HCT116 (cell line): Measurements from ENCODE around the gene TACR3. TPM values are rescaled to one million over a fixed set of nuclear protein-coding genes. Genes with fewer than 3 reads are reported as not detected.

ENCODE experiments used
- ATAC-seq: fragments of 200-7000 bp; cut with Tn5 transposase; 2 replicates; pipeline ENCODE4 v1.9.1; 2020; ENCODE audit warnings: mild to moderate bottlenecking, moderate library complexity
- BruUV-seq: library from RNA; stranded (reverse); fragments of 400-500 nt; replicated peaks from 2 replicates; lab custom pipeline; 2021; lab: Mats Ljungman, UMichigan
- CTCF ChIA-PET: fragments of 300-600 bp; sonication (Branson Sonifier 250); formaldehyde crosslinking; loops from one replicate; lab custom pipeline; 2021; ENCODE audit warnings: antibody characterized with exemption; lab: Charles Lee
- POLR2A ChIA-PET: fragments of 300-600, 350-600 bp; sonication (Branson Sonifier 250); formaldehyde crosslinking; loops from one replicate; lab custom pipeline; 2021; ENCODE audit warnings: antibody characterized with exemption; lab: Charles Lee
- RAD21 ChIA-PET, 2 experiments: fragments of 300-600 bp; sonication (Branson Sonifier 250); formaldehyde crosslinking; loops; one replicate each; lab custom pipeline; 2023; ENCODE audit warnings: low total read pairs in 2 of 2; ENCODE audit not compliant: uncharacterized antibody in 2 of 2, unreplicated experiment in 2 of 2, low non-redundant PET in 1 of 2; lab: Charles Lee
- DNase-seq: peaks from one replicate; pipeline ENCODE4 v3.0.0-alpha.2; 2010; ENCODE audit warnings: low read depth, low spot score
- H2AFZ ChIP-seq: fragments of 200-600 bp; shearing (Covaris generic), sonication (generic); 2 replicates; pipeline ENCODE4 v1.6.1; 2017; ENCODE audit warnings: low read depth, mixed run types, mixed read lengths, antibody characterized with exemption, low read length; ENCODE audit not compliant: poor library complexity, severe bottlenecking
- H3K27ac ChIP-seq: 2 replicates; pipeline ENCODE4 v1.5.1; 2012; ENCODE audit warnings: low read depth, low read length
- H3K27me3 ChIP-seq: fragments of 200-600 bp; sonication (generic); 2 replicates; pipeline ENCODE4 v1.6.1; 2016; ENCODE audit warnings: mixed run types, low read length, mixed read lengths; ENCODE audit not compliant: insufficient read depth
- H3K36me3 ChIP-seq, 2 experiments: fragments of 200-500 bp in 1 of 2; fragments of 200-600 bp in 1 of 2; sonication (Bioruptor generic) in 1 of 2; sonication (generic) in 1 of 2; 2 replicates each; pipeline versions ENCODE4 v1.5.1 to v1.6.1; 2014 to 2016; ENCODE audit warnings: low read length in 2 of 2, inconsistent platforms in 1 of 2, mixed read lengths in 1 of 2, mixed run types in 1 of 2; ENCODE audit not compliant: insufficient read depth in 2 of 2, control insufficient read depth in 1 of 2
- H3K4me1 ChIP-seq, 2 experiments: fragments of 200-600 bp in 1 of 2; sonication (generic) in 1 of 2; 2 replicates each; pipeline versions ENCODE4 v1.5.1 to v1.6.1; 2012 to 2017; ENCODE audit warnings: low read length in 2 of 2, inconsistent platforms in 1 of 2, mild to moderate bottlenecking in 1 of 2, mixed read lengths in 1 of 2, mixed run types in 1 of 2, moderate library complexity in 1 of 2; ENCODE audit not compliant: insufficient read depth in 2 of 2, control insufficient read depth in 1 of 2
- H3K4me2 ChIP-seq: fragments of 200-600 bp; sonication (generic); 2 replicates; pipeline ENCODE4 v1.6.1; 2017; ENCODE audit warnings: mixed run types, low read length, mixed read lengths
- H3K4me3 ChIP-seq, 2 experiments: fragments of 200-600 bp in 1 of 2; sonication (generic) in 1 of 2; replicated peaks in 1 of 2; 2 replicates each; pipeline ENCODE4 v1.5.1; 2011 to 2016; ENCODE audit warnings: low read length in 2 of 2, control low read depth in 1 of 2, low read depth in 1 of 2, mild to moderate bottlenecking in 1 of 2, mixed read lengths in 1 of 2, mixed run types in 1 of 2
- H3K79me2 ChIP-seq: fragments of 200-600 bp; sonication (generic); 2 replicates; pipeline ENCODE4 v1.6.1; 2017; ENCODE audit warnings: mild to moderate bottlenecking, mixed run types, low read length, moderate library complexity, mixed read lengths; ENCODE audit not compliant: insufficient read depth
- H3K9ac ChIP-seq: fragments of 200-600 bp; sonication (generic); 2 replicates; pipeline ENCODE4 v1.6.1; 2016; ENCODE audit warnings: low read length, mixed read lengths
- H3K9me2 ChIP-seq: fragments of 200-600 bp; sonication (generic), shearing (Covaris generic); 2 replicates; pipeline ENCODE4 v1.6.1; 2017; ENCODE audit warnings: mixed run types, mild to moderate bottlenecking, moderate library complexity; ENCODE audit not compliant: insufficient read depth
- H3K9me3 ChIP-seq, 2 experiments: fragments of 200-500 bp in 1 of 2; fragments of 200-600 bp in 1 of 2; sonication (Bioruptor generic) in 1 of 2; sonication (generic) in 1 of 2; 2 replicates each; pipeline ENCODE4 v1.6.1; 2014 to 2017; ENCODE audit warnings: low read length in 2 of 2, mixed read lengths in 2 of 2, inconsistent platforms in 1 of 2, low read depth in 1 of 2, mild to moderate bottlenecking in 1 of 2, mixed run types in 1 of 2, moderate library complexity in 1 of 2; ENCODE audit not compliant: control insufficient read depth in 1 of 2, insufficient read depth in 1 of 2
- H4K20me1 ChIP-seq: fragments of 200-600 bp; sonication (generic), shearing (Covaris generic); 2 replicates; pipeline ENCODE4 v1.6.1; 2017; ENCODE audit warnings: mixed run types, mild to moderate bottlenecking, moderate library complexity; ENCODE audit not compliant: insufficient read depth
- ATF3 ChIP-seq: IDR thresholded peaks from 2 replicates; pipeline ENCODE4 v1.6.1; 2012
- CBX3 ChIP-seq: IDR thresholded peaks from 2 replicates; pipeline ENCODE4 v1.6.1; 2012; ENCODE audit warnings: low read depth
- CEBPB ChIP-seq: IDR thresholded peaks from 2 replicates; pipeline ENCODE4 v1.6.1; 2012; ENCODE audit warnings: low read depth
- EGR1 ChIP-seq: IDR thresholded peaks from 2 replicates; pipeline ENCODE4 v1.6.1; 2012; ENCODE audit warnings: low read depth
- ELF1 ChIP-seq: IDR thresholded peaks from 2 replicates; pipeline ENCODE4 v1.6.1; 2012; ENCODE audit warnings: low read depth, borderline replicate concordance
- EZH2 ChIP-seq: fragments of 200-600 bp; sonication (generic); IDR thresholded peaks from 2 replicates; pipeline ENCODE4 v1.6.1; 2017; ENCODE audit warnings: antibody characterized with exemption, mixed run types
- JUND ChIP-seq: IDR thresholded peaks from 2 replicates; pipeline ENCODE4 v1.6.1; 2012
- POLR2A ChIP-seq: IDR thresholded peaks from 2 replicates; pipeline ENCODE4 v1.7.0; 2011; ENCODE audit warnings: borderline replicate concordance; ENCODE audit not compliant: insufficient read depth, insufficient read length; ENCODE audit errors: extremely low read depth
- RAD21 ChIP-seq: IDR thresholded peaks from 2 replicates; pipeline ENCODE4 v1.6.1; 2012; ENCODE audit warnings: low read depth, mild to moderate bottlenecking
- REST ChIP-seq: IDR thresholded peaks from 2 replicates; pipeline ENCODE4 v1.6.1; 2012; ENCODE audit warnings: low read depth
- SP1 ChIP-seq: IDR thresholded peaks from 2 replicates; pipeline ENCODE4 v1.6.1; 2012; ENCODE audit warnings: low read depth
- SRF ChIP-seq: IDR thresholded peaks from 2 replicates; pipeline ENCODE4 v1.6.1; 2012; ENCODE audit warnings: low read depth
- TCF7L2 ChIP-seq: IDR thresholded peaks from 2 replicates; pipeline ENCODE4 v1.7.0; 2011; ENCODE audit warnings: borderline replicate concordance, inconsistent platforms; ENCODE audit not compliant: insufficient read depth, insufficient read length; ENCODE audit errors: extremely low read depth
- YY1 ChIP-seq: IDR thresholded peaks from 2 replicates; pipeline ENCODE4 v1.6.1; 2011; ENCODE audit warnings: low read length, low read depth, moderate library complexity, mild to moderate bottlenecking; ENCODE audit not compliant: insufficient replicate concordance; ENCODE audit errors: extremely low read depth
- ZFX ChIP-seq: fragments of 450-650 bp; IDR thresholded peaks from 2 replicates; pipeline ENCODE4 v1.6.1; 2017
- ZNF274 ChIP-seq: fragments of 200-500 bp; sonication (Bioruptor generic); IDR thresholded peaks from 2 replicates; pipeline ENCODE4 v1.6.1; 2014; ENCODE audit warnings: mild to moderate bottlenecking, low read depth, low read length, inconsistent platforms
- intact Hi-C: fragments of 100-400 bp; cut with micrococcal nuclease; formaldehyde crosslinking; loops from 2 replicates; pipeline ENCODE4 v1.10.0; 2022
- total RNA-seq: library from RNA; stranded (reverse); gene quantifications from one replicate; pipeline ENCODE4 v1.2.1, GENCODE V29; 2021; ENCODE audit not compliant: unreplicated experiment
- TF ChIP-seq, protein P1 (sequence below), 3 experiments: fragments of 200-600 bp in 1 of 3; sonication (generic) in 1 of 3; IDR thresholded peaks in 2 of 3; conservative IDR thresholded peaks in 1 of 3; 2 replicates each; pipeline ENCODE4 v1.5.1; 2012 to 2017; ENCODE audit warnings: low read depth in 2 of 3, low read length in 2 of 3, antibody characterized with exemption in 1 of 3, borderline replicate concordance in 1 of 3, control low read depth in 1 of 3, mild to moderate bottlenecking in 1 of 3, mixed read lengths in 1 of 3, mixed run types in 1 of 3, moderate library complexity in 1 of 3; ENCODE audit not compliant: insufficient read depth in 1 of 3

The TACR3 gene
- total RNA-seq, 1 experiment from 2014 or later, result not detected

DNA sequence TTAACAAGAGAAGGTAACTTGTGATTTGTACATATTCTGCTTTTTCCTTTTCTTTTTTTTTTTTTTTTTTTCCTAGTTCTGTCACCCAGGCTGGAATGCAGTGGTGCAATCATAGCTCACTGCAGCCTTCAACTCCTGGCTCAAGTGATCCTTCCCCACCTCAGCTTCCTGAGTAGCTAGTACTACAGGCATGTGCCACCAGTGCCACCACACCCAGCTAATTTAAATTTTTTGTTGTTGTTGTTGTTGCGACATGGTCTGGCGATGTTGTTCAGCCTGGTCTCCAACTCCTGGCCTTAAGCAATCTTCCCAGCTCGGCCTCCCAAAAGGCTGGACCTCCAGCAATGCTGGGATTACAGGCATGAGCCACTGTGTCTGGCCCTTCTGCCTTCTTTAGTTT is 1.5 kb upstream of the TACR3 start:
- Histone ChIP-seq H3K4me2 (no peak overlapping the region), H3K79me2 (no peaks in the 10 kb centered on the region), H3K27ac (no peak overlapping the region), H3K4me3 (no peak overlapping the region), H3K9me2 (no peaks in the 10 kb centered on the region), H3K9ac (no peak overlapping the region), H2AFZ (no peak overlapping the region), H3K27me3 (no peaks in the 10 kb centered on the region), H4K20me1 (no peaks in the 10 kb centered on the region), H3K4me1 (no peaks in the 10 kb centered on the region), H3K9me3 (no peaks in the 10 kb centered on the region)
- POLR2A ChIA-PET, result no interaction called here
- intact Hi-C loops, result no loop called here
- CTCF ChIA-PET, result no interaction called here
- RAD21 ChIA-PET, result no interaction called here
- no TSS peak for BruUV-seq
- no peak for DNase-seq
- no peak for ATAC-seq
- TF ChIP-seq ZNF274 (no peak), SRF (no peak), ZFX (no peak)
- TF ChIP-seq, all 23 proteins: peak for 0
- H3K36me3 ChIP-seq, result no peaks in the 10 kb centered on the region

DNA sequence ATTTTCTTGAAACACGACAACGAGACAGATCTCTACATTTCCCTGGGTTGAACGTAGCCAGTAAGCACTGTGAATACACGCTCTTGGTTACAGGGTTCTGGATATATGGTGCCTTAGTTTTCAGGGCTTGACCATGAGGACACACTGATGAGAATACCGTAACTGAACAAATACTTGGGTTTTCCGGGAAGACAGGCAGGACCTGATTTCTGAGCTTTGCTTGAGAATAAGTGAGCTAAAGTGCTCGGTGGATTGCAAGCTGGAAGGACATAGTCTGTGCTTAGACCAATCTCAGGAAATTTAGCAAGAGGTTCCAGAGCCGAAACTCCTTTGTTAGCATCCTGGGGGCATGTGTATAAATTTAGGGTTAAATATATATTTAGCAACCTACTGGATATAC is 876 bp upstream of the TACR3 start:
- H3K27me3 ChIP-seq, result no peaks in the 10 kb centered on the region
- ATAC-seq, result no peak
- H3K4me1 ChIP-seq, result no peaks in the 10 kb centered on the region
- H3K4me2 ChIP-seq, result no peak overlapping the region
- POLR2A ChIA-PET, result no interaction called here
- no peak overlapping the region for H2AFZ ChIP-seq
- CTCF ChIA-PET, result no interaction called here
- no TSS peak for BruUV-seq
- H4K20me1 ChIP-seq, result no peaks in the 10 kb centered on the region
- no peaks in the 10 kb centered on the region for H3K9me3 ChIP-seq
- TF ChIP-seq EGR1, result no peak
- no peak for TF ChIP-seq SP1
- no peak for TF ChIP-seq JUND
- no peak for TF ChIP-seq REST
- TF ChIP-seq CEBPB, result no peak
- no peak for TF ChIP-seq SRF
- TF ChIP-seq CBX3, result no peak
- no peak for TF ChIP-seq EZH2
- no peak for TF ChIP-seq YY1
- TF ChIP-seq TCF7L2, result no peak
- TF ChIP-seq ZNF274, result no peak
- TF ChIP-seq POLR2A, result no peak
- TF ChIP-seq ELF1, result no peak
- TF ChIP-seq RAD21, result no peak
- TF ChIP-seq ATF3, result no peak
- TF ChIP-seq, protein P1, sequence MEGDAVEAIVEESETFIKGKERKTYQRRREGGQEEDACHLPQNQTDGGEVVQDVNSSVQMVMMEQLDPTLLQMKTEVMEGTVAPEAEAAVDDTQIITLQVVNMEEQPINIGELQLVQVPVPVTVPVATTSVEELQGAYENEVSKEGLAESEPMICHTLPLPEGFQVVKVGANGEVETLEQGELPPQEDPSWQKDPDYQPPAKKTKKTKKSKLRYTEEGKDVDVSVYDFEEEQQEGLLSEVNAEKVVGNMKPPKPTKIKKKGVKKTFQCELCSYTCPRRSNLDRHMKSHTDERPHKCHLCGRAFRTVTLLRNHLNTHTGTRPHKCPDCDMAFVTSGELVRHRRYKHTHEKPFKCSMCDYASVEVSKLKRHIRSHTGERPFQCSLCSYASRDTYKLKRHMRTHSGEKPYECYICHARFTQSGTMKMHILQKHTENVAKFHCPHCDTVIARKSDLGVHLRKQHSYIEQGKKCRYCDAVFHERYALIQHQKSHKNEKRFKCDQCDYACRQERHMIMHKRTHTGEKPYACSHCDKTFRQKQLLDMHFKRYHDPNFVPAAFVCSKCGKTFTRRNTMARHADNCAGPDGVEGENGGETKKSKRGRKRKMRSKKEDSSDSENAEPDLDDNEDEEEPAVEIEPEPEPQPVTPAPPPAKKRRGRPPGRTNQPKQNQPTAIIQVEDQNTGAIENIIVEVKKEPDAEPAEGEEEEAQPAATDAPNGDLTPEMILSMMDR (IDR thresholded peaks at IDR 0.05 in 2 of 3, conservative IDR thresholded peaks at IDR 0.05 in 1 of 3; ENCODE audit: borderline replicate concordance in 1 of 3, insufficient read depth in 1 of 3, low read depth in 2 of 3, low read length in 2 of 3), result no peak
- TF ChIP-seq, all 23 proteins: peak for 0
- H3K9me2 ChIP-seq, result no peaks in the 10 kb centered on the region
- no peak overlapping the region for H3K4me3 ChIP-seq
- DNase-seq, result no peak
- H3K27ac ChIP-seq, result no peak overlapping the region
- no peak overlapping the region for H3K9ac ChIP-seq
- RAD21 ChIA-PET, result no interaction called here
- intact Hi-C loops, result no loop called here
- no peaks in the 10 kb centered on the region for H3K79me2 ChIP-seq
- H3K36me3 ChIP-seq, result no peaks in the 10 kb centered on the region
